ENCODE data around the gene MYH15. TPM values are rescaled to one million over a fixed set of nuclear protein-coding genes. Genes with fewer than 3 reads are reported as not detected.
A peak's percentile ranks its signal among the peaks of the same experiment; 100 is the strongest.

Gene MYH15
- total and polyA plus RNA-seq, 4 donors = 0.01 to 0.08 (median 0.05) TPM; not detected in 1

GRCh38 chr3:108477511-108478147 lies 32.8 kb downstream of the MYH15 start:
- peaks cover 0 to 3% (median 1%) of the 10 kb centered on the region in 4 donors for H3K4me1 ChIP-seq (ENCODE audit: control insufficient read depth in 4 of 4, insufficient read depth in 4 of 4, low read length in 3 of 4)
- TF ChIP-seq NR2F2 (IDR thresholded peaks at IDR 0.05) (no peak), ZBTB33 (IDR thresholded peaks at IDR 0.05) (no peak), RAD21 (IDR thresholded peaks at IDR 0.05) (peak; percentile 82 to 89), HNF4A (conservative IDR thresholded peaks at IDR 0.05) (peak; percentile 40 to 45)
- TF ChIP-seq, protein P1, sequence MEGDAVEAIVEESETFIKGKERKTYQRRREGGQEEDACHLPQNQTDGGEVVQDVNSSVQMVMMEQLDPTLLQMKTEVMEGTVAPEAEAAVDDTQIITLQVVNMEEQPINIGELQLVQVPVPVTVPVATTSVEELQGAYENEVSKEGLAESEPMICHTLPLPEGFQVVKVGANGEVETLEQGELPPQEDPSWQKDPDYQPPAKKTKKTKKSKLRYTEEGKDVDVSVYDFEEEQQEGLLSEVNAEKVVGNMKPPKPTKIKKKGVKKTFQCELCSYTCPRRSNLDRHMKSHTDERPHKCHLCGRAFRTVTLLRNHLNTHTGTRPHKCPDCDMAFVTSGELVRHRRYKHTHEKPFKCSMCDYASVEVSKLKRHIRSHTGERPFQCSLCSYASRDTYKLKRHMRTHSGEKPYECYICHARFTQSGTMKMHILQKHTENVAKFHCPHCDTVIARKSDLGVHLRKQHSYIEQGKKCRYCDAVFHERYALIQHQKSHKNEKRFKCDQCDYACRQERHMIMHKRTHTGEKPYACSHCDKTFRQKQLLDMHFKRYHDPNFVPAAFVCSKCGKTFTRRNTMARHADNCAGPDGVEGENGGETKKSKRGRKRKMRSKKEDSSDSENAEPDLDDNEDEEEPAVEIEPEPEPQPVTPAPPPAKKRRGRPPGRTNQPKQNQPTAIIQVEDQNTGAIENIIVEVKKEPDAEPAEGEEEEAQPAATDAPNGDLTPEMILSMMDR (IDR thresholded peaks at IDR 0.05; ENCODE audit: low read depth, low read length, missing input control) = peak; percentile 68
- H3K27me3 ChIP-seq (ENCODE audit: control insufficient read depth in 4 of 4, insufficient read depth in 4 of 4, low read length in 3 of 4) = no peaks in the 10 kb centered on the region
- H3K9me3 ChIP-seq (ENCODE audit: control insufficient read depth in 4 of 4, low read length in 3 of 4) = no peaks in the 10 kb centered on the region
- peak; percentile 61 for DNase-seq (ENCODE audit: low spot score)
- H3K4me3 ChIP-seq (ENCODE audit: low read depth in 1 of 3, low read length in 3 of 3) = no peak overlapping the region
- no peaks in the 10 kb centered on the region for H3K36me3 ChIP-seq (ENCODE audit: control insufficient read depth in 4 of 4, insufficient read depth in 3 of 4, low read depth in 1 of 4, low read length in 3 of 4)
- H3K27ac ChIP-seq (ENCODE audit: low read depth in 1 of 2, low read length in 2 of 2) = no peak overlapping the region
- WGBS = 21% methylated on average over 4 of the region's 4 CpGs
- no peak overlapping the region for H3K9ac ChIP-seq (ENCODE audit: low read depth in 1 of 2, low read length in 2 of 2)

DNA sequence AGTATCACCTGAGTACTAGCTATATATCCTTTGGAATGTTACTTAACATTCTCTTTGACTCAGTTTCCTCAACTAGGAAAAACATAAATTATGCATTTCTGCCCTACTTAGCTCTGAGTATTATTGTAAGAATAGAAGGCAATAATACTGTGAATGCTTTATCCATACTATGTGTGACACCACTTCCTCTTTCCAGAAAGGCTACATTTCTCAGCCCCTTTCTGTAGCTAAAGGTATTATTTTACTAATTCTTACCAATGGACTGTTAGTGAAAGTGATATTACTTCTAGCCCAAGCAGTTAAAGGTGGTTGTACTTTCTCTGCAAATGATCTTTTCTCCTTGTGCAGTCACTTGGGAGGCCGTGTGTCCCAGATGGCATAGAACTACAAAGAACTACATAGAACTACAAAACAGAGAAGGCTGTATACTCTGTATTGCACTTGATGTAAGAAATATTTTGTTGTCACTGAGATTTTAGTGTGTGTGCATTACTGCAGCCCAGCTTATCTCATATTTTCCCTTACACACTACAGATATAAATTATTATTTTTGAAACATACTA lies 35.1 kb downstream of the MYH15 start:
- DNase-seq (ENCODE audit: low spot score) = no peak
- Histone ChIP-seq H3K36me3 (ENCODE audit: control insufficient read depth in 4 of 4, insufficient read depth in 3 of 4, low read depth in 1 of 4, low read length in 3 of 4) (no peaks in the 10 kb centered on the region), H3K27ac (ENCODE audit: low read depth in 1 of 2, low read length in 2 of 2) (no peak overlapping the region), H3K9me3 (ENCODE audit: control insufficient read depth in 4 of 4, low read length in 3 of 4) (no peaks in the 10 kb centered on the region), H3K27me3 (ENCODE audit: control insufficient read depth in 4 of 4, insufficient read depth in 4 of 4, low read length in 3 of 4) (no peaks in the 10 kb centered on the region), H3K4me3 (ENCODE audit: low read depth in 1 of 3, low read length in 3 of 3) (no peak overlapping the region), H3K9ac (ENCODE audit: low read depth in 1 of 2, low read length in 2 of 2) (no peak overlapping the region), H3K4me1 (ENCODE audit: control insufficient read depth in 4 of 4, insufficient read depth in 4 of 4, low read length in 3 of 4) (peaks cover 0 to 3% (median 1%) of the 10 kb centered on the region in 4 donors)
- 78% methylated on average over 1 of the region's 1 CpG for WGBS
- TF ChIP-seq, protein P2, sequence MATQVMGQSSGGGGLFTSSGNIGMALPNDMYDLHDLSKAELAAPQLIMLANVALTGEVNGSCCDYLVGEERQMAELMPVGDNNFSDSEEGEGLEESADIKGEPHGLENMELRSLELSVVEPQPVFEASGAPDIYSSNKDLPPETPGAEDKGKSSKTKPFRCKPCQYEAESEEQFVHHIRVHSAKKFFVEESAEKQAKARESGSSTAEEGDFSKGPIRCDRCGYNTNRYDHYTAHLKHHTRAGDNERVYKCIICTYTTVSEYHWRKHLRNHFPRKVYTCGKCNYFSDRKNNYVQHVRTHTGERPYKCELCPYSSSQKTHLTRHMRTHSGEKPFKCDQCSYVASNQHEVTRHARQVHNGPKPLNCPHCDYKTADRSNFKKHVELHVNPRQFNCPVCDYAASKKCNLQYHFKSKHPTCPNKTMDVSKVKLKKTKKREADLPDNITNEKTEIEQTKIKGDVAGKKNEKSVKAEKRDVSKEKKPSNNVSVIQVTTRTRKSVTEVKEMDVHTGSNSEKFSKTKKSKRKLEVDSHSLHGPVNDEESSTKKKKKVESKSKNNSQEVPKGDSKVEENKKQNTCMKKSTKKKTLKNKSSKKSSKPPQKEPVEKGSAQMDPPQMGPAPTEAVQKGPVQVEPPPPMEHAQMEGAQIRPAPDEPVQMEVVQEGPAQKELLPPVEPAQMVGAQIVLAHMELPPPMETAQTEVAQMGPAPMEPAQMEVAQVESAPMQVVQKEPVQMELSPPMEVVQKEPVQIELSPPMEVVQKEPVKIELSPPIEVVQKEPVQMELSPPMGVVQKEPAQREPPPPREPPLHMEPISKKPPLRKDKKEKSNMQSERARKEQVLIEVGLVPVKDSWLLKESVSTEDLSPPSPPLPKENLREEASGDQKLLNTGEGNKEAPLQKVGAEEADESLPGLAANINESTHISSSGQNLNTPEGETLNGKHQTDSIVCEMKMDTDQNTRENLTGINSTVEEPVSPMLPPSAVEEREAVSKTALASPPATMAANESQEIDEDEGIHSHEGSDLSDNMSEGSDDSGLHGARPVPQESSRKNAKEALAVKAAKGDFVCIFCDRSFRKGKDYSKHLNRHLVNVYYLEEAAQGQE (IDR thresholded peaks at IDR 0.05) = no peak
- TF ChIP-seq, protein P1 (IDR thresholded peaks at IDR 0.05; ENCODE audit: low read depth, low read length, missing input control) = no peak
- TF ChIP-seq JUND (IDR thresholded peaks at IDR 0.05) = no peak
- no peak for TF ChIP-seq ZBTB33 (IDR thresholded peaks at IDR 0.05)
- no peak for TF ChIP-seq HNF4G (IDR thresholded peaks at IDR 0.05)
- TF ChIP-seq FOXA1 (IDR thresholded peaks at IDR 0.05) = no peak
- no peak for TF ChIP-seq ATF3 (IDR thresholded peaks at IDR 0.05)
- no peak for TF ChIP-seq HNF4A (conservative IDR thresholded peaks at IDR 0.05)
- no peak for TF ChIP-seq TAF1 (conservative IDR thresholded peaks at IDR 0.05)
- TF ChIP-seq YY1 (IDR thresholded peaks at IDR 0.05) = no peak
- no peak for TF ChIP-seq SP1 (IDR thresholded peaks at IDR 0.05)
- no peak for TF ChIP-seq EGR1 (IDR thresholded peaks at IDR 0.05; ENCODE audit: low read depth in 2 of 2)
- no peak for TF ChIP-seq RAD21 (IDR thresholded peaks at IDR 0.05)

All from liver (tissue), 9 donors.